Breast epithelium (tissue), 4 donors: ENCODE measurements around the gene LLCFC1. TPM values are rescaled to one million over a fixed set of nuclear protein-coding genes. Genes with fewer than 3 reads are reported as not detected.

ENCODE experiments used
- DNase-seq, 2 donors: peaks; one replicate each; pipeline ENCODE4 v3.0.0-alpha.2; 2019; ENCODE audit warnings: low spot score in 2 of 2
- H3K27ac ChIP-seq, 2 donors: fragments of 200-600 bp; sonication (generic) in 1 of 2; one replicate each; pipeline ENCODE4 v1.5.1; 2016 to 2019; ENCODE audit warnings: mild to moderate bottlenecking in 1 of 2
- H3K27me3 ChIP-seq, 2 donors: fragments of 200-600 bp; sonication (generic) in 1 of 2; one replicate each; pipeline versions ENCODE4 v1.5.1 to v1.6.0; 2017 to 2019; ENCODE audit warnings: control low read depth in 1 of 2, mild to moderate bottlenecking in 1 of 2
- H3K36me3 ChIP-seq: fragments of 200-600 bp; one replicate; pipeline ENCODE4 v1.5.1; 2019
- H3K4me1 ChIP-seq, 2 donors: fragments of 200-600 bp; sonication (generic); one replicate each; pipeline ENCODE4 v1.5.1; 2016 to 2019; ENCODE audit warnings: control low read depth in 1 of 2
- H3K4me3 ChIP-seq, 3 donors: fragments of 200-600 bp; sonication (generic); 1 replicate in 2 of 3; 2 replicates in 1 of 3; pipeline ENCODE4 v1.5.1; 2016 to 2019; ENCODE audit warnings: mild to moderate bottlenecking in 3 of 3, moderate library complexity in 2 of 3
- H3K9me3 ChIP-seq, 2 donors: fragments of 200-600 bp; sonication (generic) in 1 of 2; one replicate each; pipeline ENCODE4 v1.5.1; 2016 to 2019; ENCODE audit warnings: control low read depth in 1 of 2
- POLR2A ChIP-seq: fragments of 450-650 bp; IDR thresholded peaks from one replicate; pipeline ENCODE4 v1.6.1; 2016; ENCODE audit warnings: antibody characterized with exemption, mild to moderate bottlenecking, moderate library complexity
- POLR2AphosphoS5 ChIP-seq, 3 donors: sonication (generic); formaldehyde crosslinking; IDR thresholded peaks; one replicate each; pipeline ENCODE4 v1.6.1; 2017; ENCODE audit warnings: antibody characterized with exemption in 3 of 3
- intact Hi-C: fragments of 100-400 bp; cut with DNase I; formaldehyde crosslinking; loops from one replicate; pipeline ENCODE4 v1.15.1; 2023; ENCODE audit warnings: low total_unique reads
- total RNA-seq, 3 donors: library from RNA; depleted of rRNA; stranded (reverse); fragments of >200 nt; gene quantifications; one replicate each; pipeline ENCODE4 v1.1.0, GENCODE V29; 2016
- TF ChIP-seq, protein P1 (sequence below), 3 donors: fragments of 450-650 bp; IDR thresholded peaks; one replicate each; pipeline ENCODE4 v1.5.1; 2016 to 2017; ENCODE audit warnings: antibody characterized with exemption in 3 of 3, mild to moderate bottlenecking in 3 of 3, moderate library complexity in 3 of 3

The LLCFC1 gene
- total RNA-seq, 3 donors from 2014 or later: not detected

DNA sequence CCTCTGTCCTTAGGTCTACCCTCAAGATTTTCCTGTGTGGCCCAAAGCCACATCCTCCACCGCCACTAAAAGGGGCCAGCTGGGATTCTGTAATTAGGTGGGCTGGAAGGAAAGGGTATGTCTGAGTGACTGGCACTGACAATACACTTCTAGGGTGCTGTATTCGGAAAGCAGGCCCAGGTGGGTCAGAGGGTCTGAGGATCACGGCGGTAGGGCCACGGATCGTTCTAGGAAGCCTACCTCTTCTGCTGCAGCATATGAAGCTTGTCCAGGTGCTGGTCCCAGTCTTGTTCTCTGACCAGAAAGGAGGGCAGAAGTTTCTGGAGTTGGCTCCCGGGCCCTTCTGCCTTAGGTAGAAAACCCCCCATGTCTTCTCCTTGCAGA is 6.2 kb upstream of the LLCFC1 start:
- no peak for DNase-seq
- no peak overlapping the region for H3K27ac ChIP-seq
- H3K27me3 ChIP-seq: no peaks in the 10 kb centered on the region
- TF ChIP-seq, protein P1, sequence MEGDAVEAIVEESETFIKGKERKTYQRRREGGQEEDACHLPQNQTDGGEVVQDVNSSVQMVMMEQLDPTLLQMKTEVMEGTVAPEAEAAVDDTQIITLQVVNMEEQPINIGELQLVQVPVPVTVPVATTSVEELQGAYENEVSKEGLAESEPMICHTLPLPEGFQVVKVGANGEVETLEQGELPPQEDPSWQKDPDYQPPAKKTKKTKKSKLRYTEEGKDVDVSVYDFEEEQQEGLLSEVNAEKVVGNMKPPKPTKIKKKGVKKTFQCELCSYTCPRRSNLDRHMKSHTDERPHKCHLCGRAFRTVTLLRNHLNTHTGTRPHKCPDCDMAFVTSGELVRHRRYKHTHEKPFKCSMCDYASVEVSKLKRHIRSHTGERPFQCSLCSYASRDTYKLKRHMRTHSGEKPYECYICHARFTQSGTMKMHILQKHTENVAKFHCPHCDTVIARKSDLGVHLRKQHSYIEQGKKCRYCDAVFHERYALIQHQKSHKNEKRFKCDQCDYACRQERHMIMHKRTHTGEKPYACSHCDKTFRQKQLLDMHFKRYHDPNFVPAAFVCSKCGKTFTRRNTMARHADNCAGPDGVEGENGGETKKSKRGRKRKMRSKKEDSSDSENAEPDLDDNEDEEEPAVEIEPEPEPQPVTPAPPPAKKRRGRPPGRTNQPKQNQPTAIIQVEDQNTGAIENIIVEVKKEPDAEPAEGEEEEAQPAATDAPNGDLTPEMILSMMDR (IDR thresholded peaks at IDR 0.05): no peak
- TF ChIP-seq POLR2A (no peak), POLR2AphosphoS5 (IDR thresholded peaks at IDR 0.05) (no peak)
- H3K9me3 ChIP-seq: no peaks in the 10 kb centered on the region
- intact Hi-C loops: no loop called here
- H3K36me3 ChIP-seq: no peaks in the 10 kb centered on the region
- H3K4me1 ChIP-seq: no peaks in the 10 kb centered on the region
- no peak overlapping the region for H3K4me3 ChIP-seq

DNA sequence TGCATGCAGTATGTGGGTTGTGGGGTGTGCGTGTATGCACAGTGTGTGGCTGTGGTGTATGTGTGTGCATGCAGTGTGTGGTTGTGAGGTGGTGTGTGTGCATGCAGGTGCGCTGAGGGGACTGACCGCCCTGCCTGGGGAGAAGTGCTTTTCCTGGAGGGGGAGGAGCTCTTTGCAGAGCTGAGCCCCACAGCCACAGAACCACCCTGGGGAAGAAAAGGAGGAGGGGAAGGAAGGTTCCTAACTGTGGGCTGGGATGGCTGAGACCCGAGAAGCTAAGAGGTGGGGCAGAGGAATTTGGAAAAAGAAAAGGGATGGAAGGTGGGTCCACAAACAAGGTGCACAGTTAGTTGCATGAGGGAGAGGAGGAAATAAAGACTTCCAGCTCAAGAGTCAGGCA is 5.7 kb upstream of the LLCFC1 start, which contains the start of gene TRPV5:
Gene TRPV5, minus strand, starts transcription at position 123 of the 400 bp plus-strand sequence. CDS start 287 bp downstream, outside the sequence.
- no peaks in the 10 kb centered on the region for H3K9me3 ChIP-seq
- intact Hi-C loops: no loop called here
- H3K27ac ChIP-seq: no peak within 1 kb of the TSS
- no peaks in the 10 kb centered on the region for H3K36me3 ChIP-seq
- TF ChIP-seq POLR2A: no peak
- TF ChIP-seq, protein P1 (IDR thresholded peaks at IDR 0.05): no peak
- no peak for TF ChIP-seq POLR2AphosphoS5 (IDR thresholded peaks at IDR 0.05)
- no peak for DNase-seq
- H3K4me3 ChIP-seq: no peak within 1 kb of the TSS
- no peaks in the 10 kb centered on the region for H3K27me3 ChIP-seq
- no peaks in the 10 kb centered on the region for H3K4me1 ChIP-seq

DNA sequence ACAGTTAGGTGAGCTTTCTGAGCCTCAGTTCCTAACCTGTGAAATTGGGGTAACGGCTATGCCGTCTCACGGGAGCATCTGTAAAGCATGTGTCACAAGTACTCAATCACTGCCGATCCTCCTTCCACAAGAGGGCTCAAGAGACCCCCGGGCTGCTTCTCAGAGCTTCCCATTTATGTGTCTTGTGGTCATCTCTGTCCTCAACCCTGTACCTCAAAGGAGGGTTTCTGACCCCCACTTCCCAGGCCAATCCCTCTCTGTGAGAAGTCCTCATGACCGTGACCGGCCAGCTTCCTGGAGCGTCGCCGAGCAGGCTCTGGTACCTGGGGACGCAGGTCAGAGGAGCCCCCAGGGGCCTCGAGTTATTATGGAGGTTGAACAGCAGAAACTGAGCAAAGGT is 5.2 kb upstream of the LLCFC1 start:
- Histone ChIP-seq H3K27ac (no peak overlapping the region), H3K4me1 (no peaks in the 10 kb centered on the region), H3K9me3 (no peaks in the 10 kb centered on the region), H3K4me3 (no peak overlapping the region), H3K27me3 (no peaks in the 10 kb centered on the region), H3K36me3 (no peaks in the 10 kb centered on the region)
- DNase-seq: no peak
- TF ChIP-seq, protein P1 (IDR thresholded peaks at IDR 0.05): no peak
- TF ChIP-seq POLR2AphosphoS5 (IDR thresholded peaks at IDR 0.05): no peak
- TF ChIP-seq POLR2A: no peak
- intact Hi-C loops: no loop called here

DNA sequence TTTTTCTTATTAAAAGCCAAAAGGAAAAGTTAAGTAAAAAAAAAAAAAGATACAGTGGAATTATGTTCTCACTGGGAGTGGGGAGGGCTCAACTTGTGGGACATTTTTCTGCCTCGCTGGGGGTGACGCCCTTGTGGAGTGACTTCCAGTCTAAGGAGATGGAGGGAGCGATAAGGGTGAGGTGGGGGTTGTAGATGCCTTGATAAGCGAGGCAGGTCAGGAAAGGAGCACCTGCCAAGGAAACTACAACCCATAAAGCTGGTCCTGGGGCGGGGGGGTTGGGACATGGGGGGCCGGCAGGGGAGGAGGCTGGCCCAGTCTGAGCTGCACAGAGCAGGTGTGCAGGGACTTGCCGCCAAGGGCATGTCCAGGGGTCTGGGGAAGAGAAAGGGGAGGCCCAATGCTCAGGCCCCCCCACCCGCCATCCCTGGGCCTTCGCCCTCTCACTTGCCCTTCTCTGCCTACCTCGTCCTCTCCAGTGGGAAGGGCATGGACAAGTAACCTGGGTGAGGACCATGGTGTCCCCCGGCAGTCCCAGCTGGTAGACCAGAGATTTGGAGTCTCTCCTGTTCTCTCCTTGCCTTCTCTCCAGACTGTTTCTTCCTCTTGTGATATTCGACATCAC is 3.2 kb upstream of the LLCFC1 start:
- Histone ChIP-seq H3K27ac (no peak overlapping the region), H3K9me3 (no peaks in the 10 kb centered on the region), H3K4me1 (no peaks in the 10 kb centered on the region), H3K36me3 (no peaks in the 10 kb centered on the region), H3K4me3 (no peak overlapping the region), H3K27me3 (no peaks in the 10 kb centered on the region)
- DNase-seq: no peak
- TF ChIP-seq, protein P1 (IDR thresholded peaks at IDR 0.05): no peak
- TF ChIP-seq POLR2AphosphoS5 (IDR thresholded peaks at IDR 0.05) (no peak), POLR2A (no peak)
- intact Hi-C loops: no loop called here

DNA sequence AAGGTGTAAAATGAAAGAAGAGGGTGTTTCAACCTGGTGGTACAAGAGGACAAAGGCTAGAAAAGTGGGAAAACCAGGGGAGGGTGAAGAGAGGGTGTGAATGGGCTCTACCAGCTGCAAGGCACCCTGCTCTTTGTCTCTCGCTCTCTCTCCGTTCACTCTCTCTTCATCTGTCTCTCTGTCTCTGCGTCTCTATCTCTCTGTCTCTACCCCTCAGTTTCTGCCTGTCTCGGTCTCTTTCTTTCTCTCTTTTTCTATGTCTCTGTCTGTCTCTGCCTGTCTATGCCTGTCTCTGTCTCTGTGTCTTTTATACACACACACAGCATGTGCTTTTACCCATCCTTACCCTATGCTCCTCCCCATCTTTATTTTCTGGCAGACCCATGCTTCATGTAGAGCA is 673 bp upstream of the LLCFC1 start:
- Histone ChIP-seq H3K4me1 (no peaks in the 10 kb centered on the region), H3K9me3 (no peaks in the 10 kb centered on the region), H3K4me3 (no peak overlapping the region), H3K36me3 (no peaks in the 10 kb centered on the region), H3K27ac (no peak overlapping the region), H3K27me3 (no peaks in the 10 kb centered on the region)
- TF ChIP-seq POLR2A: no peak
- no peak for TF ChIP-seq POLR2AphosphoS5 (IDR thresholded peaks at IDR 0.05)
- TF ChIP-seq, protein P1 (IDR thresholded peaks at IDR 0.05): no peak
- intact Hi-C loops: no loop called here
- no peak for DNase-seq
